A172 (cell line): ENCODE results near the gene VAV3. TPM values are rescaled to one million over a fixed set of nuclear protein-coding genes. Genes with fewer than 3 reads are reported as not detected.
A peak's percentile ranks its signal among the peaks of the same experiment; 100 is the strongest.

Source experiments
- DNase-seq: peaks from one replicate; pipeline ENCODE4 v3.0.0-alpha.2; 2015; ENCODE audit warnings: low spot score
- total RNA-seq: library from RNA; depleted of rRNA; stranded (reverse); fragments of >200 nt; shearing (Covaris generic); gene quantifications from 2 replicates; pipeline ENCODE4 v1.2.3, GENCODE V29; 2014

Gene VAV3
- total RNA-seq, 1 experiment from 2014 or later = 0.88 TPM

DNA sequence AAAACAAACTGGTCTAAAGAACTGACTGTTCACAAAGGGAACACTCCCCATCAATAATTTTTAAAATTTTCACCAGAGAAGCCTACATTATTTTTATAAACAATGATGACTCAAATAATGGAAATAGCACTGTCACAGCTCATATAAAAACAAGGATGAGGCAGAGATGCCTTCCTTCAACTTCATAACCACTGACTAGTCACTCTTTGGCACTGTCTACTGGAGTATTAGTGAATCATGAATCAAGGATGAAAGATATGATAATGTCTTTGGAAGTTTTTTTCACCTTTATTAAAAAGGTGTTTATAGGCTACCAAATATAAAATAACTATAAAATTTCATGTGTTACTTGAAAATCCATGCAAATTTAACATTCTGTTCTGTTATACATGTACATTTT is 316.9 kb downstream of the VAV3 start:
- DNase-seq = peak; percentile 53

DNA sequence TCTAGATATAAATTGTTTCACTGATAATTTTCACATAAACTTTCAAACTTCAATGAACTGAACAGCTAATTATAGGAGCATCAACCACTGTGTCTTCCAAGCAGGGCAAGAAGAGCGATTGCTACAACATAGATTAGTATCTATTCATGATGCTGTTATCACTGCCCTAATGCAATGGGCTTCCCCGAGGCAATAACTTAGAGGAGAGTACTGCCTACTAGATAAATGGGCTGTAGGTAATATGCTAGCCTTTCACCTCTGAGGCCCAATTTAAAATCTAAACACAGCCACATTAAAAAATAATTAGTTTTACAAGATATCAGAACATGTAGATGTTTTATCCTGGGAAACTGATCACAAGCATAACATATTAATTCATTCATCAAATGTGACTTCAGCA is 318.0 kb downstream of the VAV3 start:
- DNase-seq = no peak

- DNase-seq = no peak
These were observed 321.2 kb downstream of the VAV3 start for GRCh38 chr1:107643766-107644165.

DNA sequence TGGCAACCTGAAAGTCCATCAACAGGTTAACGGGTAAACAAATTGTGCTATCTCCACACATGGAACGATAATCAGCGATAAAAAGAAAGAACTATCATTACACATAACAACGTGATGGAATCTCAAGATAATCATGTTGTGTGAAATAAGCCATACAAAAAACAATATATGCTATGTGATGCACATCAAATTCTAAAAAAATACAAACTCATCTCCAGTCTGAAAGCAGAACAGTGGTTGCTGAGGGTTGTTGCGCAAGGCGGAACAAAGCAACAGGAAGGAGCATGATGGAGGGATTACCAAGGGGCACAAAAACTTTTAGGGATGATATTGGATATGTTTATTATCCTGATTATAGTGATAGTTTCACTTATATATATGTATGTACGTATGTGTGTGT is 324.8 kb downstream of the VAV3 start:
- DNase-seq = no peak

GRCh38 chr1:107637101-107637500 is 327.9 kb downstream of the VAV3 start:
- DNase-seq = no peak

DNA sequence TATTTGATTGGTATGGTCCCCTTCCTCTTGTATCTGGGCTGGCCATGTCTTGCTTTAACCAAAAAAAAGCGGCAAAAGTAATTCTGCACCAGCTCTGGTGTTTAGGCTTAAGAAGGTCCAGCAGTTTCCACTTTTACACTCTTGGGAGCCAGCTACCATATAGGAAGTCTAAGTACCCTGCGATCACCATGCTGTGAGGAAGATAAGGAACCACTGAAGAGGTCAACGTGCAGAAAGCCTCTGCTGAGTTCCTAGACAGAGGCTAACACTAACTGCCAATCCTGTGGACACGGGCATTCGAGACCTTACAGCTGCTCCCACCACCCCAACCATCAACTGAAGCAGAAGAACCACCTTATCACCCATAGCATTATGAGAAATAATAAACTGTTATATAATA is 331.4 kb downstream of the VAV3 start:
- no peak for DNase-seq

DNA sequence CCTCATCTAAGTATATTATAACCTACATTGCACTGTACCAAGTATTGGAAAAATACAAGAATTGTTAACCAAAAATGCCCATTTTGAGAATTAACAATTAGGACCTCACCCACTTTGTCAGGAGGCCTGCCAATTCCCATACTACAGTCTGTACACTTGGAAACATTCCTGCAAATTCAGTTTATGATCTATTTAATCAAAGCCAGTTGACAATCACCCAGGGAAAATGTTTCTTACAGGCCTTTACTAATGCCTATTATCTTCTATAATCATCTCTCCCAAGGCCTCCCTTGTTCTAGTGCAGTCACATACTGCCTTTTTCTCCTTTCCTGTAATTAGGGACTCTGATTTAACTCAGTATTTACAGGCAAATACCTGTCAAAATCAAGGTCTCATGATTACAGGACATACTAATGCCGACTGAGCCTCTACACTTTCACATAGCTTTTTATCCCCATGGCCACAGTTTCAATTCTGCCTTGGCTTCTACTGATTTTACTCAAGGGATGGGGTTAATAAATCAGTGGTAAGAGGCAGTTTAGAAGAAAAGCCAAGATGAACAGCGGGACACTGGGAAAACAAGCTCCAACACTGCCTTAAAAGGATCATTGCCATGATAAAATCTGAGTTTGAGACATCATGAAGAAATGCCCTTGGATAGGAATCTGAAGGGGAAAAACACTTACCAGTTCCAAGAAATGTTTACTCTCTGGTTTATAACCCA is 338.7 kb downstream of the VAV3 start:
- DNase-seq = no peak

- DNase-seq = no peak
These were observed 339.5 kb downstream of the VAV3 start for GRCh38 chr1:107625405-107626029.

DNA sequence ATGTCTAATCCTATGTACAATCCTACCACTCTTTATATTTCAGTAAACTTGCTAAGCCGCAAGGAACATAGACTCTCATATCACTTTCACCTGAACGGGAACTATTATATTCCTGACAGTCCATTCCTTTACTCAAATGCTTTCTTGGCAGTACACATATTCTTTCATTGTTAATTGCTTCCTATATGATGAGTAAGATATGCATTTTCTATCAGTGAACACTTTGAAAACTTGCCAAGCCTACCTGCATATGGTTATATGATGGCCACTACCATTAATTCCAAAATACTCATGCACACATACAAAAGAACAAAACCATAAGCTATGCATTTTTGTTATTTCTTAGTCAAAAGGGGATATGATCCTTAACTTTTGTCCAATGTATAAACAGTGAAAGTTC is 341.5 kb downstream of the VAV3 start:
- DNase-seq = no peak

DNA sequence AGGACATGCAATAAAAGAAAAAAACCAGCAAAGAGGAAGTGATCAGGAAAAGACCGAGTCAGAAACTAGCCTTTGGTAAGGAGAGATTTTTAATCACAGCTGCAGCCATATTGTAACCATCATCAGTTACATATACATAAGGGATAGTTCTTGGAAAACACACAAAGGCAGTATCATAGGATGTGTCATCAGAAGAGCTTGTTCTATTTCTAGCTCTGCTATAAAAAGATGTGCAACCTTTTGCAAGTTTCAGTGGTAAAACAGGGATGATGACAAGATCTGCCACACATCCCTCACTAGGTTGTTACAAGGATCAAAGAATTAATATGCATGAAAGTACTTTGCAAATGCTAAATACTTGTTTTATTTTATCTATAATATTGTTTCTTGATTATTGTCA is 342.0 kb downstream of the VAV3 start:
- DNase-seq = no peak

GRCh38 chr1:107622535-107622934 is 342.4 kb downstream of the VAV3 start:
- no peak for DNase-seq

DNA sequence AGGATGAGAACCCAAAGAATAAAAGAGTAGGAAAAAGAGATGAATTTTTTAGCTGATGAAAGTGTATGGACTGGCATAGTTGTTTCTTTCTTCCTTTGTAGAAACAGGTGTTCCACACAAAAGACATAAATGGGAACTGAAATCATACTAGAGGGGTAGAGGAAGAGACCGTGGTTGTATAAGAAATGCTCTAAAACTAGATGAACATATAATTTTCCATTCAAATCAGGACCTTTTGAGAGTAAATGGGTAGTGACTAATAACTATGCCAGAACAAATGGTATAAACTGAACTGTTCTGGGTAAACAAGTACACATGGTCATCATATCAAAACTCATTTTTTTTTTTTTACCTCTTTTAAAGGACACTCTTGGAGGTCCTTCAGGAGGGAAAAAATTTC is 344.2 kb downstream of the VAV3 start:
- DNase-seq = no peak

GRCh38 chr1:107618539-107618938 is 346.4 kb downstream of the VAV3 start:
- DNase-seq = no peak

- no peak for DNase-seq
These were observed 347.1 kb downstream of the VAV3 start for GRCh38 chr1:107617921-107618320.

DNA sequence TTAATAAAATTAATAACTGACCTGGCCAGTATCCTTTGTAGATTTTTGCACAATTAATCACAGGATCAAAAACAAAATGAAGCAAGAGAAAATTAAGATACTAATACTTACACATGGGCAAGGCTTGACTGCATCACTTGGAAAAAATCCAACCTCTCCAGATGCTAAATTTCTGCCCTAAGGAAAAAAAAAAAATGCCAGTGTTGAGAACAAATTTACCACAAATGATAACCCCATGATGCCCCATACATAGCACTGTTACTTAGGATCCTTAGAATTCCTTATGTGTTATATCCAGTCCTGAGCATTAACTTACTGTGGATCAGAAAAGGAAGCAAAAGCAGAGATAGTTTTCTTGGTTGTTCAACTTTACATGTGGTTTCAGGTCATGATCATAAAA is 347.5 kb downstream of the VAV3 start:
- no peak for DNase-seq

DNA sequence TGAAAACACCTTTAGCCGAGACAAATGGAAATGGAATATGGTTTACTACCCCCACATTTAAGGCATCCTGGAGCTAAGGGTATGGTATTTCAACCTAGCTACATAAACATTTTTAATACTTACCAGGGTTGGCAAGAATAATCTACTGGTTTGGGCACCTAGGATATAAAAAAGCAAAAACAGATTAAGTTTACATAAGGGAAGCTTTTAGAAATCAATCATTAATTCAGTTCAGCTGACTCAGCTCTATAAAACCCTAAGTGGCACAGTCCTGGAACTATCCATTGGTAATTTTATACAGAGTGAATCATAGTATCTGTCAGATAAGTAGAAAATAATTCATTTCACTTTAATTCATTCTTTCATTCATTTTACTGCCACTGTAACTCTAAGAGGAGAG is 355.2 kb downstream of the VAV3 start:
- no peak for DNase-seq

GRCh38 chr1:107604825-107605224 is 360.2 kb downstream of the VAV3 start:
- no peak for DNase-seq

- DNase-seq = no peak
These were observed 364.3 kb downstream of the VAV3 start for GRCh38 chr1:107600607-107601160.

DNA sequence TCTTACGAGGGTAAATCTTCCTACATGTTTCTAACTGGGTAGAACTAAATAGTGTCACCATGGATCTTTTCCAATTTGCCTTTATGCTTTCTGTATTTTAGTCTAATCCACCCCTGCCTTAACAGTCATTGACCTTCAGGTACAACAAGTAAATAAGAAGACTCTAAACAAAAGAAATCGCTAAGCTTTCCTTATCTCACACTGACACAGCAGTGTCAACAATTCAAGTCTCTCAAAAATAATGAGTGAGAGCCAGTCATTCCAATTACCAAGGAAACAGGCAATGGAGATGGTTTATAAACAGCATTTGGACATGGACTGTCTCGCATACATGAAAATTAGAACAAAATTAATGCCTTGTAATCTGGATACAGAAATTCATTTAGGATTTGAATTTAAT is 365.8 kb downstream of the VAV3 start:
- DNase-seq = no peak

DNA sequence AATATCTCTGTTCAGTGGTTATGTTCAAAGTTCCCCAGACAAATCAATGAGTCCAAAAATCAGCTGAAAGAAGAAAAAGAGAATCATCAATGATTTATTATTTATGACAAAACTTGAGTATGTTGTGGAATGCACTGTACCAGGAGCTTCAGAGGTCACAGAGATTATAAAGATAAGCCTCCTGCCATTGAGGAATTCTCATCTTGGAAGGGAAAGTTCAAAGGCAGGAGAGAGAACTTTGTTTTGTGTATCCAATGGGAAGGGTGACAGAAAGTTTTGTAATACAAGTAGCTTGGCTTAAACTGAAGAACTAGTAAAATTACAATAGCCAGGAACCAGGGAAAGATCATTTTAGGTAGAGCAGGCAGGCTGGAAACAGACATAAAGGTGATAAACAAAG is 367.7 kb downstream of the VAV3 start:
- no peak for DNase-seq

DNA sequence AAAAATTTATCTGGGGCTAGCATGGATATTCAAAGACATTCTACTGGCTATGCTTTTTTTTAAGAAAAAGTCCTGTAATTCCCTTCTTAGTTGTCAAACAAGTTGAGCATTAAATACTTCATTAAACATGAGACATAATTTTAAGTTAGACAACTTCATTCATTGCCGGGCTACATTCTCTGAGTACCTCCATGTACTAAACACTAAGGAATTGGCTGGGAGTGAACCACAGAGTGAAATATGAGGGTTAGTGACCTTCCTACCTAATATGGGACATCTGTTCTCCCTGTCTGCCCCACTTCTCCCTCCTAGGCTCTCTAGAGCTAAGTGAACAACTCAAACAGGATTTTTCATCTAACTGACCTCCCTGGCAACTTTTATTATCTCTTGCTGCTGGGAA is 370.4 kb downstream of the VAV3 start:
- no peak for DNase-seq

DNA sequence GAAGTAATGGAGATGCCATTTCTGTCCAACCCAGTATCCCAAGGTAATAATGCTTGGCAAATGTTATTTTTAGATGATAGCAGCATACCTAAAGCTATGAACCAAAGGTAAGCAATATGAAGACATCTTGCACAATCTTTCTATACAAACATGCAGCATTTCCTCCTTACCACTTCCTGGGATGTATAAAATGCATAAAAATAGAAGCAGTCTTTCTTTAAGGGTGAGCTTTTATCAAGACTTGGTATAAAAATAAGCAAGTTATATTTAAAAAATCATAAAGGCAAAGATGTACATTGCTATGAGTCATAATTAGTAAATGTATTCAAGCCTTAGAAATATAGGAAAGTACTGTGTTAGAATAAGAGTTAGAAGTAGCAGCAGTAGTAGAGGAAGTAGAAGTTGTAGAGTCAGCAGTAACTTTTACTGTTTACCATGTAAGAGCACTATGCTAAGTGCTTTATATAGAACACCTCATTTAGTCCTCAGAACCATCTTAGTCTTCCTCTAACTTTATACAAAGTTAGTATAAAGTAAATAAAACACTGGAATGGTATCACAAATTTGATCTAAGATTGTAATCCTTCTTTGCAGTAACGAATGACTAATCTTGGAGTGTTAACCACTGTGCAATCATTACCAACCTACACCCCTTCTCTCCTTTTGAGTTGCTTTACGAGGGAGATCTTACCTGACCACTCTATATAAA is 371.3 kb downstream of the VAV3 start:
- DNase-seq = no peak
